Loucy (cell line): Measurements from ENCODE around the gene SH3BP4.

Source experiments
- H2AFZ ChIP-seq: fragments of 200-600 bp; sonication (generic); 2 replicates; pipeline ENCODE4 v1.6.0; 2016; ENCODE audit warnings: antibody characterized with exemption, mild to moderate bottlenecking, low read length, moderate library complexity
- H3F3A ChIP-seq: fragments of 200-600 bp; 2 replicates; pipeline ENCODE4 v1.6.0; 2016; ENCODE audit warnings: antibody characterized with exemption, low read depth, mild to moderate bottlenecking
- H3K27me3 ChIP-seq: fragments of 200-600 bp; sonication (generic); 2 replicates; pipeline ENCODE4 v1.6.1; 2014; ENCODE audit warnings: low read length, mild to moderate bottlenecking; ENCODE audit not compliant: insufficient read depth, poor library complexity, severe bottlenecking
- H3K36me3 ChIP-seq: fragments of 200-600 bp; sonication (generic); 2 replicates; pipeline ENCODE4 v1.6.1; 2016; ENCODE audit warnings: low read length; ENCODE audit not compliant: insufficient read depth
- H3K4me1 ChIP-seq: fragments of 200-600 bp; sonication (generic); 2 replicates; pipeline ENCODE4 v1.5.1; 2014; ENCODE audit warnings: low read length, mild to moderate bottlenecking; ENCODE audit not compliant: insufficient read depth, poor library complexity, severe bottlenecking
- H3K4me2 ChIP-seq: fragments of 200-600 bp; sonication (generic); 2 replicates; pipeline ENCODE4 v1.6.0; 2014; ENCODE audit warnings: antibody characterized with exemption, low read length, low read depth, mild to moderate bottlenecking; ENCODE audit not compliant: poor library complexity, severe bottlenecking
- H3K4me3 ChIP-seq: fragments of 200-600 bp; sonication (generic); 2 replicates; pipeline ENCODE4 v1.5.1; 2014; ENCODE audit warnings: low read length, mild to moderate bottlenecking, mixed read lengths; ENCODE audit not compliant: poor library complexity, severe bottlenecking
- H3K79me2 ChIP-seq: fragments of 200-600 bp; sonication (generic); 2 replicates; pipeline ENCODE4 v1.6.1; 2014; ENCODE audit warnings: low read length; ENCODE audit not compliant: insufficient read depth
- H3K9ac ChIP-seq: fragments of 200-600 bp; sonication (generic); 2 replicates; pipeline ENCODE4 v1.6.0; 2014; ENCODE audit warnings: mild to moderate bottlenecking, low read depth, low read length, moderate library complexity; ENCODE audit not compliant: poor library complexity, severe bottlenecking
- H3K9me2 ChIP-seq: fragments of 200-600 bp; sonication (generic); replicated peaks from 2 replicates; pipeline ENCODE4 v1.6.1; 2016; ENCODE audit warnings: low read depth, low read length, mixed read lengths
- H3K9me3 ChIP-seq: fragments of 200-600 bp; sonication (generic); 2 replicates; pipeline ENCODE4 v1.6.1; 2014; ENCODE audit warnings: mild to moderate bottlenecking, antibody characterized with exemption, low read length, low read depth; ENCODE audit not compliant: insufficient read depth
- H4K20me1 ChIP-seq: fragments of 200-600 bp; sonication (generic); 2 replicates; pipeline ENCODE4 v1.6.0; 2014; ENCODE audit warnings: antibody characterized with exemption, low read length, mild to moderate bottlenecking; ENCODE audit not compliant: insufficient read depth, poor library complexity, severe bottlenecking
- CTCF ChIP-seq: fragments of 200-600 bp; sonication (generic); conservative IDR thresholded peaks from 2 replicates; pipeline ENCODE4 v1.5.1; 2014; ENCODE audit warnings: mild to moderate bottlenecking, antibody characterized with exemption, low read length
- EZH2phosphoT487 ChIP-seq: fragments of 200-600 bp; IDR thresholded peaks from 2 replicates; pipeline ENCODE4 v1.6.1; 2018; ENCODE audit warnings: antibody characterized with exemption, mild to moderate bottlenecking, moderate library complexity, borderline replicate concordance

SH3BP4 gene

GRCh38 chr2:235010117-235010714 is 58.4 kb downstream of the SH3BP4 start:
- Histone ChIP-seq H3K79me2 (no peaks in the 10 kb centered on the region), H3K4me1 (no peaks in the 10 kb centered on the region)
- no peak for TF ChIP-seq CTCF
- TF ChIP-seq EZH2phosphoT487, result no peak

GRCh38 chr2:235011607-235011928 is 59.8 kb downstream of the SH3BP4 start:
- H3K4me1 ChIP-seq, result no peaks in the 10 kb centered on the region
- H3K9me3 ChIP-seq, result no peaks in the 10 kb centered on the region
- no peak overlapping the region for H3K4me3 ChIP-seq
- H2AFZ ChIP-seq, result no peak overlapping the region
- no peak overlapping the region for H3K9ac ChIP-seq
- H3K36me3 ChIP-seq, result no peaks in the 10 kb centered on the region
- H4K20me1 ChIP-seq, result no peaks in the 10 kb centered on the region
- H3K9me2 ChIP-seq, result no peaks in the 10 kb centered on the region
- H3K27me3 ChIP-seq, result no peaks in the 10 kb centered on the region
- no peaks in the 10 kb centered on the region for H3F3A ChIP-seq
- H3K4me2 ChIP-seq, result no peak overlapping the region
- TF ChIP-seq CTCF (no peak), EZH2phosphoT487 (no peak)
- no peaks in the 10 kb centered on the region for H3K79me2 ChIP-seq

More at GRCh38 chr2:235010117-235010714, 58.4 kb downstream of the SH3BP4 start:
- Histone ChIP-seq H3K27me3 (no peaks in the 10 kb centered on the region), H4K20me1 (no peaks in the 10 kb centered on the region), H3F3A (no peaks in the 10 kb centered on the region), H3K4me3 (no peak overlapping the region), H3K4me2 (no peak overlapping the region), H2AFZ (no peak overlapping the region), H3K9ac (no peak overlapping the region), H3K9me3 (no peaks in the 10 kb centered on the region), H3K36me3 (no peaks in the 10 kb centered on the region), H3K9me2 (no peaks in the 10 kb centered on the region)

GRCh38 chr2:235011929-235012631 is 60.3 kb downstream of the SH3BP4 start:
- Histone ChIP-seq H3K79me2 (no peaks in the 10 kb centered on the region), H3K4me3 (no peak overlapping the region), H2AFZ (no peak overlapping the region), H3K4me2 (no peak overlapping the region), H3K9ac (no peak overlapping the region), H3K36me3 (no peaks in the 10 kb centered on the region), H3K9me2 (no peaks in the 10 kb centered on the region), H4K20me1 (no peaks in the 10 kb centered on the region), H3F3A (no peaks in the 10 kb centered on the region), H3K9me3 (no peaks in the 10 kb centered on the region), H3K4me1 (no peaks in the 10 kb centered on the region), H3K27me3 (no peaks in the 10 kb centered on the region)
- TF ChIP-seq EZH2phosphoT487 (no peak), CTCF (no peak)
